B cell (primary cell): ENCODE measurements around the gene DPYD.

Experiments used
- EZH2 ChIP-seq: IDR thresholded peaks from 2 replicates; pipeline ENCODE4 v1.6.1; 2012; ENCODE audit warnings: borderline replicate concordance, low read depth, mild to moderate bottlenecking, moderate library complexity, low read length; ENCODE audit not compliant: insufficient read depth, poor library complexity, severe bottlenecking
- TF ChIP-seq, protein P1 (sequence below): fragments of 200-600 bp; IDR thresholded peaks from one replicate; pipeline ENCODE4 v1.8.0; 2022; ENCODE audit warnings: antibody characterized with exemption, mild to moderate bottlenecking

GRCh38 chr1:97063532-97063931 is 857.3 kb downstream of the DPYD start:
- TF ChIP-seq, protein P1, sequence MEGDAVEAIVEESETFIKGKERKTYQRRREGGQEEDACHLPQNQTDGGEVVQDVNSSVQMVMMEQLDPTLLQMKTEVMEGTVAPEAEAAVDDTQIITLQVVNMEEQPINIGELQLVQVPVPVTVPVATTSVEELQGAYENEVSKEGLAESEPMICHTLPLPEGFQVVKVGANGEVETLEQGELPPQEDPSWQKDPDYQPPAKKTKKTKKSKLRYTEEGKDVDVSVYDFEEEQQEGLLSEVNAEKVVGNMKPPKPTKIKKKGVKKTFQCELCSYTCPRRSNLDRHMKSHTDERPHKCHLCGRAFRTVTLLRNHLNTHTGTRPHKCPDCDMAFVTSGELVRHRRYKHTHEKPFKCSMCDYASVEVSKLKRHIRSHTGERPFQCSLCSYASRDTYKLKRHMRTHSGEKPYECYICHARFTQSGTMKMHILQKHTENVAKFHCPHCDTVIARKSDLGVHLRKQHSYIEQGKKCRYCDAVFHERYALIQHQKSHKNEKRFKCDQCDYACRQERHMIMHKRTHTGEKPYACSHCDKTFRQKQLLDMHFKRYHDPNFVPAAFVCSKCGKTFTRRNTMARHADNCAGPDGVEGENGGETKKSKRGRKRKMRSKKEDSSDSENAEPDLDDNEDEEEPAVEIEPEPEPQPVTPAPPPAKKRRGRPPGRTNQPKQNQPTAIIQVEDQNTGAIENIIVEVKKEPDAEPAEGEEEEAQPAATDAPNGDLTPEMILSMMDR: no peak
- TF ChIP-seq EZH2: no peak
